ENCODE data around the gene ISLR.

ISLR gene

GRCh38 chr15:74216949-74217348 lies 43.4 kb downstream of the ISLR start:
- DNase-seq = no peak

- no peak for DNase-seq
Observed at GRCh38 chr15:74217907-74218885, 44.7 kb downstream of the ISLR start.

- peak; percentile 61 for DNase-seq
Observed at GRCh38 chr15:74220475-74221248, 47.2 kb downstream of the ISLR start.

GRCh38 chr15:74221399-74222239 lies 48.1 kb downstream of the ISLR start:
- peak; percentile 35 for DNase-seq

GRCh38 chr15:74222240-74223119 lies 49.0 kb downstream of the ISLR start:
- DNase-seq = peak; percentile 84

- no peak for DNase-seq
Observed at GRCh38 chr15:74225928-74226327, 52.4 kb downstream of the ISLR start.
